H1 (cell line): ENCODE measurements around the gene PTPRJ. TPM values are rescaled to one million over a fixed set of nuclear protein-coding genes. Genes with fewer than 3 reads are reported as not detected.

Source experiments
- CTCF ChIA-PET: fragments of 300-600 bp; sonication (Branson Sonifier 250); formaldehyde crosslinking; loops from one replicate; lab custom pipeline; 2021; ENCODE audit not compliant: partially characterized antibody; lab: Charles Lee
- POLR2A ChIA-PET: fragments of 300-600 bp; sonication (Branson Sonifier 250); formaldehyde crosslinking; loops from one replicate; lab custom pipeline; 2021; ENCODE audit warnings: inconsistent platforms; ENCODE audit not compliant: partially characterized antibody; lab: Charles Lee
- DNase-seq, 2 experiments: peaks; one replicate each; pipeline versions ENCODE4 v3.0.0 to v3.0.0-alpha.2; 2010 to 2022; ENCODE audit warnings: low spot score in 2 of 2, low read depth in 1 of 2, mixed read lengths in 1 of 2
- FAIRE-seq: peaks from 2 replicates; lab custom pipeline; 2011; peaks lifted over from hg19 to GRCh38; lab: Jason Lieb, UNC
- H2AFZ ChIP-seq: 2 replicates; pipeline ENCODE4 v1.8.1; 2012; ENCODE audit warnings: low read length, inconsistent platforms
- H2AK5ac ChIP-seq: 2 replicates; pipeline ENCODE4 v1.6.1; 2013; ENCODE audit warnings: low read depth, low read length
- H2BK120ac ChIP-seq: replicated peaks from 2 replicates; pipeline ENCODE3; 2013; ENCODE audit warnings: low read depth, low read length, inconsistent platforms
- H2BK12ac ChIP-seq: 2 replicates; pipeline ENCODE4 v1.6.1; 2013; ENCODE audit warnings: low read depth, low read length
- H2BK15ac ChIP-seq: 2 replicates; pipeline ENCODE4 v1.6.1; 2013; ENCODE audit warnings: low read length
- H2BK20ac ChIP-seq: 2 replicates; pipeline ENCODE4 v1.6.1; 2013; ENCODE audit warnings: low read length
- H2BK5ac ChIP-seq: 2 replicates; pipeline ENCODE4 v1.6.1; 2013; ENCODE audit warnings: low read depth, low read length
- H3K14ac ChIP-seq: 2 replicates; pipeline ENCODE4 v1.6.1; 2013; ENCODE audit warnings: inconsistent platforms; ENCODE audit not compliant: insufficient read length
- H3K18ac ChIP-seq: 2 replicates; pipeline ENCODE4 v1.6.1; 2013; ENCODE audit warnings: low read length; ENCODE audit errors: extremely low read depth
- H3K23ac ChIP-seq: 2 replicates; pipeline ENCODE4 v1.6.1; 2013; ENCODE audit warnings: inconsistent platforms; ENCODE audit not compliant: insufficient read length
- H3K23me2 ChIP-seq: 2 replicates; pipeline ENCODE4 v1.6.1; 2013; ENCODE audit warnings: low read depth, low read length
- H3K27ac ChIP-seq: 2 replicates; pipeline ENCODE4 v1.6.1; 2011; ENCODE audit warnings: low read depth, low read length, inconsistent platforms
- H3K27me3 ChIP-seq, 4 experiments: replicated peaks in 1 of 4; 1 replicate in 1 of 4; 2 replicates in 3 of 4; pipeline versions ENCODE4 v1.6.1 to v1.8.1; 2011 to 2013; ENCODE audit warnings: low read length in 3 of 4, mild to moderate bottlenecking in 3 of 4, inconsistent platforms in 2 of 4, mixed read lengths in 2 of 4, moderate library complexity in 1 of 4; ENCODE audit not compliant: control insufficient read depth in 3 of 4, insufficient read depth in 3 of 4; ENCODE audit errors: extremely low read depth in 1 of 4
- H3K36me3 ChIP-seq, 4 experiments: 2 replicates each; pipeline versions ENCODE4 v1.6.1 to v1.8.1; 2011 to 2013; ENCODE audit warnings: mild to moderate bottlenecking in 4 of 4, low read length in 3 of 4, moderate library complexity in 2 of 4, control low read depth in 1 of 4, inconsistent platforms in 1 of 4; ENCODE audit not compliant: insufficient read depth in 4 of 4, control insufficient read depth in 2 of 4
- H3K4ac ChIP-seq: replicated peaks from 2 replicates; pipeline ENCODE3; 2013; ENCODE audit warnings: low read length, low read depth, mixed read lengths, inconsistent platforms; ENCODE audit not compliant: insufficient read length
- H3K4me1 ChIP-seq, 4 experiments: replicated peaks in 1 of 4; 1 replicate in 1 of 4; 2 replicates in 3 of 4; pipeline versions ENCODE4 v1.6.1 to v1.8.1; 2011 to 2013; ENCODE audit warnings: low read length in 3 of 4, inconsistent platforms in 2 of 4, mixed read lengths in 1 of 4; ENCODE audit not compliant: insufficient read depth in 4 of 4, control insufficient read depth in 3 of 4
- H3K4me2 ChIP-seq, 2 experiments: 2 replicates each; pipeline versions ENCODE4 v1.6.1 to v1.8.1; 2011 to 2013; ENCODE audit warnings: low read depth in 2 of 2, low read length in 2 of 2, control low read depth in 1 of 2, inconsistent platforms in 1 of 2, mild to moderate bottlenecking in 1 of 2; ENCODE audit not compliant: insufficient read depth in 1 of 2
- H3K4me3 ChIP-seq, 4 experiments: fragments of 200-600, 300-600 bp in 1 of 4; sonication (generic), shearing (Covaris generic), sonication (Bioruptor Twin) in 1 of 4; 2 replicates each; pipeline versions ENCODE4 v1.5.1 to v1.8.1; 2011 to 2016; ENCODE audit warnings: low read length in 4 of 4, low read depth in 3 of 4, control low read depth in 2 of 4, inconsistent platforms in 2 of 4, mild to moderate bottlenecking in 2 of 4, mixed read lengths in 1 of 4, moderate library complexity in 1 of 4; ENCODE audit not compliant: insufficient read depth in 2 of 4; ENCODE audit errors: extremely low read depth in 1 of 4
- H3K56ac ChIP-seq: replicated peaks from 2 replicates; pipeline ENCODE3; 2013; ENCODE audit warnings: low read depth, mild to moderate bottlenecking, mixed read lengths, low read length, inconsistent platforms; ENCODE audit not compliant: insufficient read length
- H3K79me1 ChIP-seq: 2 replicates; pipeline ENCODE4 v1.6.1; 2013; ENCODE audit warnings: low read depth, low read length, control low read depth
- H3K79me2 ChIP-seq, 2 experiments: 2 replicates each; pipeline versions ENCODE4 v1.6.1 to v1.8.1; 2012 to 2013; ENCODE audit warnings: low read length in 2 of 2, mild to moderate bottlenecking in 2 of 2, inconsistent platforms in 1 of 2; ENCODE audit not compliant: insufficient read depth in 2 of 2, control insufficient read depth in 1 of 2
- H3K9ac ChIP-seq, 4 experiments: replicated peaks in 1 of 4; 1 replicate in 1 of 4; 2 replicates in 3 of 4; pipeline versions ENCODE4 v1.6.1 to v1.8.1; 2011 to 2013; ENCODE audit warnings: low read depth in 3 of 4, low read length in 3 of 4, control low read depth in 2 of 4, mild to moderate bottlenecking in 2 of 4, moderate library complexity in 2 of 4, inconsistent platforms in 1 of 4; ENCODE audit errors: extremely low read depth in 1 of 4
- H3K9me3 ChIP-seq, 2 experiments: 2 replicates each; pipeline versions ENCODE4 v1.6.1 to v1.8.1; 2012 to 2013; ENCODE audit warnings: mild to moderate bottlenecking in 2 of 2, moderate library complexity in 2 of 2, control low read depth in 1 of 2, inconsistent platforms in 1 of 2, low read depth in 1 of 2, low read length in 1 of 2, mixed read lengths in 1 of 2; ENCODE audit not compliant: insufficient read depth in 2 of 2
- H4K20me1 ChIP-seq, 2 experiments: replicated peaks in 1 of 2; 2 replicates each; pipeline versions ENCODE3 to v1.8.1; 2011 to 2013; ENCODE audit warnings: inconsistent platforms in 2 of 2, low read length in 2 of 2, mild to moderate bottlenecking in 1 of 2; ENCODE audit not compliant: insufficient read depth in 2 of 2, control insufficient read depth in 1 of 2
- H4K5ac ChIP-seq: 2 replicates; pipeline ENCODE4 v1.6.1; 2013; ENCODE audit warnings: low read length, low read depth, mixed read lengths, inconsistent platforms; ENCODE audit not compliant: insufficient read length
- H4K8ac ChIP-seq: 2 replicates; pipeline ENCODE4 v1.8.0; 2013; ENCODE audit warnings: mild to moderate bottlenecking, moderate library complexity, low read length, inconsistent platforms; ENCODE audit not compliant: insufficient read depth; ENCODE audit errors: extremely low read depth
- H4K91ac ChIP-seq: replicated peaks from 2 replicates; pipeline ENCODE3; 2013; ENCODE audit warnings: low read length, mixed read lengths, inconsistent platforms; ENCODE audit not compliant: insufficient read length
- CBX8 ChIP-seq: fragments of 300-800, 300-1000 bp; sonication (generic); IDR thresholded peaks from 2 replicates; pipeline ENCODE4 v1.7.1; 2016; ENCODE audit warnings: low read depth, low read length, borderline replicate concordance
- CREB1 ChIP-seq: IDR thresholded peaks from 2 replicates; pipeline ENCODE4 v1.6.1; 2012; ENCODE audit warnings: inconsistent platforms
- EZH2 ChIP-seq: fragments of 200-600 bp; sonication (generic); IDR thresholded peaks from 2 replicates; pipeline ENCODE4 v1.7.1; 2012; ENCODE audit warnings: low read depth, mild to moderate bottlenecking, moderate library complexity, low read length, inconsistent platforms; ENCODE audit not compliant: severe bottlenecking
- FOSL1 ChIP-seq: IDR thresholded peaks from 2 replicates; pipeline ENCODE4 v1.6.1; 2011; ENCODE audit warnings: mild to moderate bottlenecking, low read depth, low read length, moderate library complexity; ENCODE audit not compliant: insufficient read depth
- JUND ChIP-seq: IDR thresholded peaks from 2 replicates; pipeline ENCODE4 v1.6.1; 2011; ENCODE audit warnings: mild to moderate bottlenecking, improper control_type of control experiment, low read length
- RBBP5 ChIP-seq: IDR thresholded peaks from 2 replicates; pipeline ENCODE4 v1.7.1; 2012; ENCODE audit warnings: low read depth, mild to moderate bottlenecking, inconsistent platforms, low read length, moderate library complexity, borderline replicate concordance
- SIRT6 ChIP-seq: IDR thresholded peaks from one replicate; pipeline ENCODE4 v1.7.1; 2012; ENCODE audit warnings: low read length, inconsistent platforms
- SRF ChIP-seq: IDR thresholded peaks from 2 replicates; pipeline ENCODE4 v1.6.1; 2011; ENCODE audit warnings: mild to moderate bottlenecking, low read depth, low read length, moderate library complexity
- WGBS, 2 experiments: shearing (Covaris generic) in 1 of 2; methylation state at CpG; one replicate each; pipeline versions ENCODE4 v1.1.6 to v1.1.7; 2013 to 2015; ENCODE audit warnings: low lambda C conversion rate in 2 of 2, mixed read lengths in 2 of 2, inconsistent platforms in 1 of 2, low coverage in 1 of 2, missing lambda C conversion rate in 1 of 2; ENCODE audit not compliant: insufficient replicate concordance in 2 of 2, insufficient coverage in 1 of 2, insufficient read length in 1 of 2; ENCODE audit errors: extremely low coverage in 1 of 2, missing lambda C conversion rate in 1 of 2; 5-methylcytosine and 5-hydroxymethylcytosine counted together
- polyA plus RNA-seq, 7 experiments: library from polyadenylated mRNA; depleted of rRNA in 3 of 7; stranded (reverse) in 5 of 7; unstranded in 2 of 7; fragments of >200 nt in 5 of 7; fragments of 200-250 nt in 2 of 7; gene quantifications; 1 replicate in 5 of 7; 2 replicates in 1 of 7; 4 replicates in 1 of 7; pipeline versions ENCODE4 v1.2.1 to v1.2.3, GENCODE V29; 2011 to 2013; ENCODE audit warnings: missing spikeins in 2 of 7, mixed read lengths in 2 of 7
- total RNA-seq: library from RNA; stranded (reverse); fragmentation: NEBNext Ultra II Directional; extraction: Animal tissue kit (Norgen Biotek cat#: 25700); gene quantifications from 2 replicates; pipeline ENCODE4 v1.2.1, GENCODE V29; 2021
- TF ChIP-seq, protein P1 (sequence below): IDR thresholded peaks from 2 replicates; pipeline ENCODE4 v1.6.1; 2012; ENCODE audit warnings: low read length, inconsistent platforms

The PTPRJ gene
- total and polyA plus RNA-seq, 2 of the 8 experiments (the other 6 are each of a cell fraction or from before 2014, with no cell fraction given) = 4.4 to 22.6 TPM

DNA sequence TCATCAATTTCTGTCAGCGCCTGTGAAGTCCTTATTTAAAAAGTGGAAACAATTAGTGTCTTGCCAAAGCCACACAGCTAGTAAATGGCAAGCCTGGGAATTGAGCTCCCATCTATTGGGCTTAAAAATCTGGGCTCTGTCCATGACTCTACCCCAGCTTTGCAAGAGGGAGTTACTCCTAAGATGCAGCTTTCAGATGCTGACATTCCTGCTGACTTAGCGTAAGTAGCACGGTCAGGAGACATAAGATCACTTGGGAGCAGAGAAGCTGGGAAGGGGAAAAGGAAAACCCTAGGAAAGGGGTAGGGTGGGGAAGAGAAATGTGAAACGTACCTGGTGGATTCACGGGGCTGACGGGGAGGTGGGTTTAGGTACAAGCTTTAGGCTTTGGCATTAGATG is 200.3 kb downstream of the PTPRJ start:
- H2AFZ ChIP-seq = no peak overlapping the region
- H3K79me1 ChIP-seq = no peaks in the 10 kb centered on the region
- no peak overlapping the region for H2BK120ac ChIP-seq
- POLR2A ChIA-PET = no interaction called here
- peaks cover 0 to 1% (median 0%) of the 10 kb centered on the region in 4 experiments; a peak in 2 of 7 replicates for H3K27me3 ChIP-seq
- H3K56ac ChIP-seq = no peak overlapping the region
- H2BK5ac ChIP-seq = no peak overlapping the region
- no peak overlapping the region for H3K18ac ChIP-seq
- peaks cover 48 to 64% of the 10 kb centered on the region in 2 experiments for H3K9me3 ChIP-seq
- no peak overlapping the region for H4K8ac ChIP-seq
- no peak overlapping the region for H4K91ac ChIP-seq
- H2BK15ac ChIP-seq = no peak overlapping the region
- CTCF ChIA-PET = no interaction called here
- 71% methylated on average over 6 of the region's 6 CpGs; no CpG with 5 or more reads in 1 of the 2 experiments for WGBS, 2 experiments
- H3K23ac ChIP-seq = no peak overlapping the region
- no peak overlapping the region for H3K9ac ChIP-seq
- no peak overlapping the region for H4K5ac ChIP-seq
- no peak overlapping the region for H2BK12ac ChIP-seq
- H3K4me3 ChIP-seq = no peak overlapping the region
- no peaks in the 10 kb centered on the region for H3K23me2 ChIP-seq
- H2BK20ac ChIP-seq = no peak overlapping the region
- no peaks in the 10 kb centered on the region for H3K79me2 ChIP-seq
- H3K36me3 ChIP-seq = no peaks in the 10 kb centered on the region
- H3K14ac ChIP-seq = no peak overlapping the region
- H3K4me1 ChIP-seq = no peaks in the 10 kb centered on the region
- H3K27ac ChIP-seq = no peak overlapping the region
- no peaks in the 10 kb centered on the region for H4K20me1 ChIP-seq
- no peak overlapping the region for H2AK5ac ChIP-seq
- no peak for FAIRE-seq
- no peak overlapping the region for H3K4ac ChIP-seq
- H3K4me2 ChIP-seq = no peak overlapping the region
- DNase-seq = no peak
- TF ChIP-seq SIRT6 (no peak), FOSL1 (no peak), CBX8 (no peak), CREB1 (no peak), JUND (no peak), EZH2 (no peak), RBBP5 (no peak), SRF (no peak)
- TF ChIP-seq, protein P1, sequence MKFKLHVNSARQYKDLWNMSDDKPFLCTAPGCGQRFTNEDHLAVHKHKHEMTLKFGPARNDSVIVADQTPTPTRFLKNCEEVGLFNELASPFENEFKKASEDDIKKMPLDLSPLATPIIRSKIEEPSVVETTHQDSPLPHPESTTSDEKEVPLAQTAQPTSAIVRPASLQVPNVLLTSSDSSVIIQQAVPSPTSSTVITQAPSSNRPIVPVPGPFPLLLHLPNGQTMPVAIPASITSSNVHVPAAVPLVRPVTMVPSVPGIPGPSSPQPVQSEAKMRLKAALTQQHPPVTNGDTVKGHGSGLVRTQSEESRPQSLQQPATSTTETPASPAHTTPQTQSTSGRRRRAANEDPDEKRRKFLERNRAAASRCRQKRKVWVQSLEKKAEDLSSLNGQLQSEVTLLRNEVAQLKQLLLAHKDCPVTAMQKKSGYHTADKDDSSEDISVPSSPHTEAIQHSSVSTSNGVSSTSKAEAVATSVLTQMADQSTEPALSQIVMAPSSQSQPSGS = no peak
